ES-I3 (cell line): ENCODE results near the gene CD3D.
"Not testable (repeated sequence)": the region's sequence is repeated elsewhere in the genome, so short reads cannot be mapped to it uniquely, and the experiment has no call there.

Experiments used
- H3K36me3 ChIP-seq: 2 replicates; pipeline ENCODE4 v1.6.1; 2013; ENCODE audit warnings: mild to moderate bottlenecking, low read length, control low read depth, moderate library complexity; ENCODE audit not compliant: insufficient read depth
- H3K4me1 ChIP-seq: 2 replicates; pipeline ENCODE4 v1.6.1; 2013; ENCODE audit warnings: mild to moderate bottlenecking, control low read depth, low read length; ENCODE audit not compliant: insufficient read depth
- H3K9ac ChIP-seq: 2 replicates; pipeline ENCODE4 v1.6.1; 2013; ENCODE audit warnings: low read depth, mild to moderate bottlenecking, low read length, moderate library complexity
- H3K9me3 ChIP-seq: 2 replicates; pipeline ENCODE4 v1.6.1; 2013; ENCODE audit warnings: mild to moderate bottlenecking, low read length, moderate library complexity; ENCODE audit not compliant: control insufficient read depth, insufficient read depth

CD3D gene

GRCh38 chr11:118320515-118320914 lies 22.0 kb downstream of the CD3D start:
- Histone ChIP-seq H3K9ac (no peak overlapping the region), H3K9me3 (no peaks in the 10 kb centered on the region), H3K36me3 (no peaks in the 10 kb centered on the region), H3K4me1 (peaks cover 1% of the 10 kb centered on the region; the same call in 1 of the 2 replicates)

GRCh38 chr11:118319337-118319707 lies 23.2 kb downstream of the CD3D start:
- H3K36me3 ChIP-seq = no peaks in the 10 kb centered on the region
- no peak overlapping the region for H3K9ac ChIP-seq
- H3K9me3 ChIP-seq = no peaks in the 10 kb centered on the region
- peaks cover 7% of the 10 kb centered on the region for H3K4me1 ChIP-seq

DNA sequence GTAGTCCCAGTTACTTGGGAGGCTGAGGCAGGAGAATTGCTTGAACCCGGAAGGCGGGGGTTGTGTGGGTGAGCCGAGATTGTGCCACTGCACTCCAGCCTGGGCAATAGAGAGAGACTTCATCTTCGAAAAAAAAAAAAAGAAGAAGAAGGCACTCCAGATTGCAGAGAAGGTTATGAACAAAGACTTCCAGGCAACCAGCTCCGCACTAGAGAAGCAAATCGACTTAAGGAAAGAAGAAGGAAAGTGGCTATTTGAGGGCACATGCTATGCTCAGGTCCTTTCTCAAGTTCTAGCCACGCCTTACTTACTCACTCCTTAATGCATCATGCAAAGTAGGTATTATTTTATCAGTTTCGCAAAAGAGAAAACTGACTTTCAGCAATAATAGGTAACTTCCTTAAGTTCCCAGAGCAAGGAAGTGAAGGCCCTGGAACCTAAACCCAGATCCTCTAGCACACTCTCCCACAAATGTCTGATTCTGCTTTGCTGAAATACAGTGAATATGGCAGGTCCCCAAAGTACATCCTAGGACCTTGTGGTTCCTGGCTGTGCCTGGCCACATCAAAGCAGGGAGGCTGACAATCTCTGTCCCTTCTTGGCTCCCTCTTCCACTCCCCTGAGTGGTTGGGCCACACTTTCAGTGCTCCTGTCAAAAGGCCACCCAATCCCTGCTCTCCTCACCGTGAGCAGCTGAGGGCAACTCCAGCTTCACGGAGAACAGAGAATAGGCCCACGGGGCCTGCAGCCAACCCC lies 23.7 kb downstream of the CD3D start:
- Histone ChIP-seq H3K9ac (no peak overlapping the region), H3K9me3 (no peaks in the 10 kb centered on the region), H3K36me3 (no peaks in the 10 kb centered on the region), H3K4me1 (peaks cover 13% of the 10 kb centered on the region)

GRCh38 chr11:118318124-118318523 lies 24.4 kb downstream of the CD3D start:
- no peak overlapping the region for H3K9ac ChIP-seq
- peaks cover 13% of the 10 kb centered on the region for H3K4me1 ChIP-seq
- no peaks in the 10 kb centered on the region for H3K9me3 ChIP-seq
- no peaks in the 10 kb centered on the region for H3K36me3 ChIP-seq

DNA sequence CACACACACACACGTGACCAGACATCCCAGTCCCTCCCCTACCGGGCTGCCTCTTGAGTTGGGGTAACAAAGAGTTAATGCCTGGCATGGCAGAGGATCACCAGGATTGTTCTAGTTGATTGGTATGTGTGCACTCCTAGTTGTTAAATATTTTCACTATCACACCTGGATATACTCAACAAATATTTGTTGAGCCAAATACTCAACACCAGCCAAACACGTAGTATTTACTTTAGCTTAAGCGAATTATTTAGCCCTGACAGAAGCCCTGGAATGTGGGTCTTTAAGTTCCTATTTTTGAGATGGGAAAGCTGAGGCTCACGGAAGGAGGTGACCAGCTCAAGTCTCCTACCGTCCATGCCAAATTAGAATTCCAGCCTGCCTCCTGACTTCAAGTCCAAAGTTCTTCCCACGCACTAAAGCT lies 27.5 kb downstream of the CD3D start:
- H3K4me1 ChIP-seq = peaks cover 13% of the 10 kb centered on the region

DNA sequence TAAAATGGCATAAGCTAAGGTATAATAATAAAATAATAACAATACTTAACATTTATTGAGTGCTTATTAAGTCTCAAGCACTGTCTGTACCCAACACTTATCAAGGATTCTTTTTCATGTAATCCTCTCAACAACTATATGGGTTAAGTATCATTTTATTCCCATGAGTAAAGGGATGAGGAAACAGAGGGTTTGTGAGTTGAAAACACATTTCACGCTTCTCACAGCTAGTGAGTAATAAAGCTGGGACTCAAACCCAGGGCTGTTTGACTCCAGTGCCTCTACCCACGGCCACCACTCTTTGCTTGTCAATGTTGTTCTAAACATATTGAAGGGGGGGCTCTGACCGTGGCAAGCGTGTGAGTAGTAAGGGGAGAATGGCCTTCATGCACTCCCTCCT lies 29.3 kb downstream of the CD3D start:
- H3K4me1 ChIP-seq = peaks cover 13% of the 10 kb centered on the region
- H3K9ac ChIP-seq = no peak overlapping the region
- H3K36me3 ChIP-seq = no peaks in the 10 kb centered on the region
- H3K9me3 ChIP-seq = no peaks in the 10 kb centered on the region

More for the DNA sequence above, 27.5 kb downstream of the CD3D start:
- Histone ChIP-seq H3K9ac (peak overlapping the region; percentile 61; the same call in 1 of the 2 replicates), H3K36me3 (no peaks in the 10 kb centered on the region), H3K9me3 (no peaks in the 10 kb centered on the region)

DNA sequence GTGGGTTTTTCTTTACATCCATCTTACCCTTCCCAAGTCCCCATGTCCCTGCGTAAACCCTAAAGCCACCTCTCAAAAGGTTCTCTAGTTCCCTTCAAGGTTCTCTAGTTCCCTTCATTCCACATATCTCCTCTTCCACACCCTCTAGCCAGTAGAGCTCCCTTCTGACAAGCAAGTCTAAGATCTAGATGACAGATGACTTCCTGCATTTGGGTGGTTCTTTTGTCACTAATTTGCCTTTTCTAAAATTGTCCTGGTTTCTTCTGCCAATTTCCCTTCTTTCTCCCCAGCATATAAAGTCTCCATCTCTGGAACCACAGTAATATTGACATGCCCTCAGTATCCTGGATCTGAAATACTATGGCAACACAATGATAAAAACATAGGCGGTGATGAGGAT lies 30.2 kb downstream of the CD3D start:
- Histone ChIP-seq H3K4me1 (peaks cover 13% of the 10 kb centered on the region), H3K9me3 (no peaks in the 10 kb centered on the region), H3K9ac (no peak overlapping the region), H3K36me3 (no peaks in the 10 kb centered on the region)

- H3K4me1 ChIP-seq = peaks cover 13% of the 10 kb centered on the region
- H3K36me3 ChIP-seq = no peaks in the 10 kb centered on the region
- H3K9ac ChIP-seq = no peak overlapping the region
- H3K9me3 ChIP-seq = no peaks in the 10 kb centered on the region
These were observed 31.0 kb downstream of the CD3D start for GRCh38 chr11:118311518-118311917.

- H3K9ac ChIP-seq = no peak overlapping the region
- peaks cover 13% of the 10 kb centered on the region for H3K4me1 ChIP-seq
- H3K9me3 ChIP-seq = no peaks in the 10 kb centered on the region
- H3K36me3 ChIP-seq = no peaks in the 10 kb centered on the region
These were observed 31.6 kb downstream of the CD3D start for GRCh38 chr11:118310781-118311485.

DNA sequence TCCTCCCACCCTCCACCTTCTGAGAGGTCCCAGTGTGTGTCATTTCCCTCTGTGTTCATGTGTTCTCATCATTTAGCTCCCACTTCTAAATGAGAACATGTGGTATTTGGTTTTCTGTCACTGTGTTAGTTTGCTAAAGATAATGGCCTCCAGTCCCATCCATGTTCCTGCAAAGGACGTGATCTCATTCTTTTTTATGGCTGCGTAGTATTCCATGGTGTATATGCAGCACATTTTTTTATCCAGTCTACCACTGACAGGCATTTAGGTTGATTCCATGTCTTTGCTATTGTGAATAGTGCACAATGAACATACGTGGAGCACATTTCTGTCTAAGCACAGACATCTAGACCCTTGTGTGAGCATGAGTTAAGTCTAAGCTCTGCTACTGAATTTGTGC lies 32.2 kb downstream of the CD3D start:
- H3K36me3 ChIP-seq = no peaks in the 10 kb centered on the region
- H3K9ac ChIP-seq = no peak overlapping the region
- peaks cover 9% of the 10 kb centered on the region for H3K4me1 ChIP-seq
- H3K9me3 ChIP-seq = no peaks in the 10 kb centered on the region

DNA sequence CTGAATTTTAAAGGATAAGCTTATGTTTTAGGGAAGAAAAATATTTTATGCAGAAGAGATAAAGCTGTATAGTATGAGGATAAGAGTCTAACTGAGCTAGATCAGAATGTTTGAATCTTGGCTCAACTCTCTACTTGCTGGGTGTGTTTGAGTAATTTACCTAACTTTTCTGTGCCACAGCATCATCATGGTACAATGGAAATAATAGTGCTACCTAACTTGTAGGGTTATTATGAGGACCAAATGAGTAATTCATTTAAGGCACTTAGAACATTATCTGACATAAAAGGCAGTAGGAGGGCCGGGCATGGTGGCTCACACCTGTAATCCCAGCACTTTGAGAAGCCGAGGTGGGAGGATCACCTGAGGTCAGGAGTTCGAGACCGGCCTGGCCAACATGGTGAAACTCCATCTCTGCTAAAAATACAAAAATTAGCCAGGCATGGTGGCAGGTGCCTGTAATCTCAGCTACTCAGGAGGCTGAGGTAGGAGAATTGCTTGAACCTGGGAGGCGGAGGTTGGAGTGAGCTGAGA lies 33.4 kb downstream of the CD3D start:
- not testable (repeated sequence) for H3K9me3 ChIP-seq, H3K36me3 ChIP-seq, H3K4me1 ChIP-seq, H3K9ac ChIP-seq

- Histone ChIP-seq H3K9ac (no peak overlapping the region), H3K9me3 (no peaks in the 10 kb centered on the region), H3K4me1 (peaks cover 6% of the 10 kb centered on the region; the same call in 1 of the 2 replicates), H3K36me3 (no peaks in the 10 kb centered on the region)
These were observed 35.9 kb downstream of the CD3D start for GRCh38 chr11:118306556-118306955.

GRCh38 chr11:118305726-118306125 lies 36.8 kb downstream of the CD3D start:
- H3K36me3 ChIP-seq = no peaks in the 10 kb centered on the region
- H3K9me3 ChIP-seq = no peaks in the 10 kb centered on the region
- H3K9ac ChIP-seq = no peak overlapping the region
- H3K4me1 ChIP-seq = peaks cover 6% of the 10 kb centered on the region; the same call in 1 of the 2 replicates

DNA sequence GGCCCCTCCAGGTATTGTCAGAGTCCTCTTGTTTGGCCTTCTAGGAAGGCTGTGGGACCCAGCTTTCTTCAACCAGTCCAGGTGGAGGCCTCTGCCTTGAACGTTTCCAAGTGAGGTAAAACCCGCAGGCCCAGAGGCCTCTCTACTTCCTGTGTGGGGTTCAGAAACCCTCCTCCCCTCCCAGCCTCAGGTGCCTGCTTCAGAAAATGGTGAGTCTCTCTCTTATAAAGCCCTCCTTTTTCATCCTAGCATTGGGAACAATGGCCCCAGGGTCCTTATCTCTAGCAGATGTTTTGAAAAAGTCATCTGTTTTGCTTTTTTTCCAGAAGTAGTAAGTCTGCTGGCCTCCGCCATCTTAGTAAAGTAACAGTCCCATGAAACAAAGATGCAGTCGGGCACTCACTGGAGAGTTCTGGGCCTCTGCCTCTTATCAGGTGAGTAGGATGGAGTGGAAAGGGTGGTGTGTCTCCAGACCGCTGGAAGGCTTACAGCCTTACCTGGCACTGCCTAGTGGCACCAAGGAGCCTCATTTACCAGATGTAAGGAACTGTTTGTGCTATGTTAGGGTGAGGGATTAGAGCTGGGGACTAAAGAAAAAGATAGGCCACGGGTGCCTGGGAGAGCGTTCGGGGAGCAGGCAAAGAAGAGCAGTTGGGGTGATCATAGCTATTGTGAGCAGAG lies 37.8 kb downstream of the CD3D start, which contains the start of gene CD3E:
TSS of gene CD3E (plus strand) at position 163 of the 681 bp plus-strand sequence. CDS start at position 386, 223 bp downstream.
- Histone ChIP-seq H3K36me3 (no peaks in the 10 kb centered on the region), H3K9me3 (no peaks in the 10 kb centered on the region), H3K4me1 (peaks cover 6% of the 10 kb centered on the region; the same call in 1 of the 2 replicates), H3K9ac (no peak within 1 kb of the TSS)
